ENCODE results near the gene OMP. TPM values are rescaled to one million over a fixed set of nuclear protein-coding genes. Genes with fewer than 3 reads are reported as not detected.

The OMP gene
- total and polyA plus RNA-seq, 2 experiments from 2014 or later: not detected

- no peaks in the 10 kb centered on the region for H3K4me1 ChIP-seq (ENCODE audit: insufficient read depth)
- H4K20me1 ChIP-seq (ENCODE audit: insufficient read depth, poor library complexity, severe bottlenecking): no peaks in the 10 kb centered on the region
- no peak overlapping the region for H3K4me3 ChIP-seq
- DNase-seq (ENCODE audit: low spot score): no peak
- H2AFZ ChIP-seq: no peak overlapping the region
- H3K27me3 ChIP-seq: no peaks in the 10 kb centered on the region
- H3K27ac ChIP-seq: no peak overlapping the region
- 94% methylated on average over 7 of the region's 9 CpGs for WGBS (ENCODE audit: low lambda C conversion rate, missing lambda C conversion rate)
- H3K9me3 ChIP-seq (ENCODE audit: low read depth): no peaks in the 10 kb centered on the region
- H3K36me3 ChIP-seq (replicated peaks; ENCODE audit: insufficient read depth, low read depth): no peaks in the 10 kb centered on the region
- TF ChIP-seq CTCF (IDR thresholded peaks at IDR 0.05; ENCODE audit: poor library complexity) (no peak), EZH2phosphoT487 (IDR thresholded peaks at IDR 0.05; ENCODE audit: low read depth, severe bottlenecking, unreplicated experiment) (no peak), EZH2 (IDR thresholded peaks at IDR 0.05; ENCODE audit: borderline replicate concordance) (no peak)
- H3K4me2 ChIP-seq: no peak overlapping the region
- H3K9me2 ChIP-seq (replicated peaks; ENCODE audit: insufficient read depth): no peaks in the 10 kb centered on the region
- H3K79me2 ChIP-seq: no peaks in the 10 kb centered on the region
Observed at GRCh38 chr11:77057938-77058474, 44.6 kb upstream of the OMP start.

- no peaks in the 10 kb centered on the region for H4K20me1 ChIP-seq (ENCODE audit: insufficient read depth, poor library complexity, severe bottlenecking)
Observed at GRCh38 chr11:77058900-77059299, 43.7 kb upstream of the OMP start.

GRCh38 chr11:77059806-77060205 lies 42.8 kb upstream of the OMP start:
- Histone ChIP-seq H3K9me2 (replicated peaks; ENCODE audit: insufficient read depth) (no peaks in the 10 kb centered on the region), H3K79me2 (no peaks in the 10 kb centered on the region), H3K4me2 (no peak overlapping the region), H4K20me1 (ENCODE audit: insufficient read depth, poor library complexity, severe bottlenecking) (no peaks in the 10 kb centered on the region), H2AFZ (no peak overlapping the region), H3K27ac (no peak overlapping the region), H3K4me1 (ENCODE audit: insufficient read depth) (peaks cover 3% of the 10 kb centered on the region), H3K27me3 (no peaks in the 10 kb centered on the region), H3K9me3 (ENCODE audit: low read depth) (no peaks in the 10 kb centered on the region), H3K4me3 (no peak overlapping the region), H3K36me3 (replicated peaks; ENCODE audit: insufficient read depth, low read depth) (no peaks in the 10 kb centered on the region)
- WGBS (ENCODE audit: low lambda C conversion rate, missing lambda C conversion rate): 87% methylated on average over 5 of the region's 5 CpGs
- no peak for TF ChIP-seq EZH2phosphoT487 (IDR thresholded peaks at IDR 0.05; ENCODE audit: low read depth, severe bottlenecking, unreplicated experiment)
- TF ChIP-seq CTCF (IDR thresholded peaks at IDR 0.05; ENCODE audit: poor library complexity): no peak
- TF ChIP-seq EZH2 (IDR thresholded peaks at IDR 0.05; ENCODE audit: borderline replicate concordance): no peak
- no peak for DNase-seq (ENCODE audit: low spot score)

More at GRCh38 chr11:77058900-77059299, 43.7 kb upstream of the OMP start:
- Histone ChIP-seq H3K4me2 (no peak overlapping the region), H3K79me2 (no peaks in the 10 kb centered on the region), H3K27ac (no peak overlapping the region), H3K4me3 (no peak overlapping the region), H3K9me2 (replicated peaks; ENCODE audit: insufficient read depth) (no peaks in the 10 kb centered on the region), H3K36me3 (replicated peaks; ENCODE audit: insufficient read depth, low read depth) (no peaks in the 10 kb centered on the region), H2AFZ (no peak overlapping the region), H3K4me1 (ENCODE audit: insufficient read depth) (no peaks in the 10 kb centered on the region), H3K27me3 (no peaks in the 10 kb centered on the region), H3K9me3 (ENCODE audit: low read depth) (no peaks in the 10 kb centered on the region)
- WGBS (ENCODE audit: low lambda C conversion rate, missing lambda C conversion rate): 97% methylated on average over 2 of the region's 2 CpGs
- TF ChIP-seq CTCF (IDR thresholded peaks at IDR 0.05; ENCODE audit: poor library complexity): no peak
- TF ChIP-seq EZH2 (IDR thresholded peaks at IDR 0.05; ENCODE audit: borderline replicate concordance): no peak
- TF ChIP-seq EZH2phosphoT487 (IDR thresholded peaks at IDR 0.05; ENCODE audit: low read depth, severe bottlenecking, unreplicated experiment): no peak
- no peak for DNase-seq (ENCODE audit: low spot score)
